IgD-negative memory B cell (primary cell): ENCODE measurements around the gene DROSHA. TPM values are rescaled to one million over a fixed set of nuclear protein-coding genes. Genes with fewer than 3 reads are reported as not detected.

Experiments
- H3K27ac Mint-ChIP-seq, 3 donors: one replicate each; pipeline ENCODE4 v1.8.0; 2020 to 2022; ENCODE audit warnings: mild to moderate bottlenecking in 3 of 3, mixed read lengths in 3 of 3, moderate library complexity in 1 of 3
- H3K27me3 Mint-ChIP-seq: one replicate; pipeline ENCODE4 v1.8.0; 2021; ENCODE audit warnings: mixed read lengths
- H3K36me3 Mint-ChIP-seq: one replicate; pipeline ENCODE4 v1.8.0; 2020; ENCODE audit warnings: mild to moderate bottlenecking, mixed read lengths
- H3K4me1 Mint-ChIP-seq, 3 donors: one replicate each; pipeline ENCODE4 v1.8.0; 2020 to 2022; ENCODE audit warnings: mixed read lengths in 3 of 3, mild to moderate bottlenecking in 1 of 3
- H3K4me3 Mint-ChIP-seq, 4 donors: one replicate each; pipeline ENCODE4 v1.8.0; 2020 to 2022; ENCODE audit warnings: mild to moderate bottlenecking in 4 of 4, mixed read lengths in 4 of 4, moderate library complexity in 3 of 4
- H3K9me3 Mint-ChIP-seq, 3 donors: one replicate each; pipeline ENCODE4 v1.8.0; 2020 to 2021; ENCODE audit warnings: mixed read lengths in 3 of 3, mild to moderate bottlenecking in 1 of 3
- polyA plus RNA-seq: library from polyadenylated mRNA; unstranded; fragments of 300-500 nt; fragmentation: Illumina TruSeq; gene quantifications from one replicate; pipeline ENCODE4 v1.2.3, GENCODE V29; 2021

The DROSHA gene
- polyA plus RNA-seq, 1 donor from 2014 or later, result 14.7 TPM

DNA sequence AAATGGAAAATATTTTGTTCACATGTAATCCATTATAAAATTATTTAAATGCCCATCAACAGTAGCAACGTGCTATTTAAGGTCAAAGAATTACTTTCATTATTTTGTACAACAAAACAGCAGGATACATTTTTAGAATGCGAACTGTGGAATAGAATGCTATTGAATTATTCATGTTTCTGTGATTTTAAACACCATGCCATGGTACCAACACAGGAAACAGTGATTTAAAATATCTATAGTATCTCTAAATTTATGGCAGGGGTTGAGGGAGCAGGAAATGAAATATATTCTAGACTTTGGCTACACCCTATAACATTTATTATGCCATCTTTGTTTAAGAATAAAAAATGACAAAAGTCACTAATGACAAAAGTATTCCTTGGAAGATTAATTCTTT is 62.4 kb downstream of the DROSHA start:
- Mint-ChIP-seq H3K9me3 (peaks cover 0 to 3% (median 0%) of the 10 kb centered on the region in 3 donors), H3K4me3 (no peak overlapping the region), H3K27me3 (no peaks in the 10 kb centered on the region), H3K27ac (no peak overlapping the region), H3K4me1 (no peaks in the 10 kb centered on the region), H3K36me3 (peaks cover 19% of the 10 kb centered on the region)

DNA sequence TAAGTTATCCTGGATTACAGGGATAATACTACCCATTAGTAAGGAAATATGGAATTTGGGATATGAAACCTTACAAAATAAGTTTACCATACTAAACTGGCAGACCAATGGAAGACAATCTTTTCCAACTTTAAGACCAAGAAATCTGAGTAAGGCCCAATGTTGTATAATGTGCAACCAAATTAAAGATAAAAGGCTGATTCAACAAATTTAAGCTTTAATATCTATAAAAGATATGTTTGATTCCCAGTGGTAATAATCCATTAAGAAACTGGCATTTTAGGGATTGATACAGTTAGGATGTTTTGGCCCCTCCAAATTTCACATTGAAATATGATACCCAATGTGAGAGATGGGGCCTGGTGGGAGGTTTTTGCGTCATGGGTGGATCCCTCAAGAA is 66.6 kb downstream of the DROSHA start:
- Mint-ChIP-seq H3K4me3 (no peak overlapping the region), H3K4me1 (no peaks in the 10 kb centered on the region), H3K9me3 (peaks cover 0 to 20% (median 7%) of the 10 kb centered on the region in 3 donors), H3K27me3 (no peaks in the 10 kb centered on the region), H3K27ac (no peak overlapping the region), H3K36me3 (peaks cover 38% of the 10 kb centered on the region)

DNA sequence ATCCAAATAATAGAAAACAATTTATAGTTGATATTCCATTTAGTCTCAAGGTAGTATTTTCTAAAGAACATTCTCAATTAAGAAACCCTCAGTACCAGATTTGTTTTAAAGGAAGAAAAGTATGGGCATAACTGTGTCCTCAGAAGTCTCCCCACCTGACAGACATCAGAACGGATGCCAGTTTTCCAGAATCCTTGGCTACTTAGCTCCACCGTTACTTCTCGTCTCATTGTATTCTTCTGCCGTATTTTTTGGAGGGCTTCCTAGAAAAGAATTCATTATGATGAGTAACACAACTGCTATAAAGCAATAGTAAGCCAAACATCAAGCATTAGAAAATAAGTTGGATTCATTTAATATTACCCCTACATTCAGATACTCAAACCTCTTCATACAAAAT is 67.8 kb downstream of the DROSHA start:
- Mint-ChIP-seq H3K27ac (no peak overlapping the region), H3K4me1 (peaks cover 0 to 3% (median 0%) of the 10 kb centered on the region in 3 donors), H3K9me3 (peaks cover 0 to 20% (median 7%) of the 10 kb centered on the region in 3 donors), H3K27me3 (no peaks in the 10 kb centered on the region), H3K4me3 (no peak overlapping the region), H3K36me3 (peaks cover 44% of the 10 kb centered on the region)

- H3K4me1 Mint-ChIP-seq, result peaks cover 0 to 3% (median 0%) of the 10 kb centered on the region in 3 donors
- H3K36me3 Mint-ChIP-seq, result peaks cover 47% of the 10 kb centered on the region
- H3K4me3 Mint-ChIP-seq, result no peak overlapping the region
- H3K27me3 Mint-ChIP-seq, result no peaks in the 10 kb centered on the region
- no peak overlapping the region for H3K27ac Mint-ChIP-seq
- peaks cover 0 to 20% (median 7%) of the 10 kb centered on the region in 3 donors for H3K9me3 Mint-ChIP-seq
These were observed 68.5 kb downstream of the DROSHA start for GRCh38 chr5:31463351-31463750.

GRCh38 chr5:31459594-31459993 is 72.3 kb downstream of the DROSHA start:
- Mint-ChIP-seq H3K4me3 (no peak overlapping the region), H3K4me1 (peaks cover 0 to 3% (median 0%) of the 10 kb centered on the region in 3 donors), H3K27me3 (no peaks in the 10 kb centered on the region), H3K9me3 (peaks cover 0 to 33% (median 17%) of the 10 kb centered on the region in 3 donors), H3K27ac (no peak overlapping the region), H3K36me3 (peaks cover 53% of the 10 kb centered on the region)

- H3K9me3 Mint-ChIP-seq, result peaks cover 0 to 13% (median 10%) of the 10 kb centered on the region in 3 donors
- peaks cover 3 to 5% (median 3%) of the 10 kb centered on the region in 3 donors for H3K4me1 Mint-ChIP-seq
These were observed 76.7 kb downstream of the DROSHA start for GRCh38 chr5:31455172-31455571.

GRCh38 chr5:31453522-31453921 is 78.4 kb downstream of the DROSHA start:
- no peaks in the 10 kb centered on the region for H3K27me3 Mint-ChIP-seq
- H3K27ac Mint-ChIP-seq, result no peak overlapping the region
- H3K4me1 Mint-ChIP-seq, result peaks cover 5 to 11% (median 10%) of the 10 kb centered on the region in 3 donors
- peaks cover 0 to 13% (median 10%) of the 10 kb centered on the region in 3 donors for H3K9me3 Mint-ChIP-seq
- peaks cover 38% of the 10 kb centered on the region for H3K36me3 Mint-ChIP-seq
- no peak overlapping the region for H3K4me3 Mint-ChIP-seq

More at GRCh38 chr5:31455172-31455571, 76.7 kb downstream of the DROSHA start:
- Mint-ChIP-seq H3K27me3 (no peaks in the 10 kb centered on the region), H3K36me3 (peaks cover 43% of the 10 kb centered on the region), H3K4me3 (no peak overlapping the region), H3K27ac (no peak overlapping the region)

- Mint-ChIP-seq H3K27me3 (no peaks in the 10 kb centered on the region), H3K4me3 (no peak overlapping the region), H3K9me3 (peaks cover 0 to 18% (median 13%) of the 10 kb centered on the region in 3 donors), H3K27ac (no peak overlapping the region), H3K4me1 (peaks cover 5 to 14% (median 10%) of the 10 kb centered on the region in 3 donors), H3K36me3 (peaks cover 44% of the 10 kb centered on the region)
These were observed 79.6 kb downstream of the DROSHA start for GRCh38 chr5:31452314-31452713.

GRCh38 chr5:31449962-31450361 is 81.9 kb downstream of the DROSHA start:
- H3K27me3 Mint-ChIP-seq, result no peaks in the 10 kb centered on the region
- peaks cover 38% of the 10 kb centered on the region for H3K36me3 Mint-ChIP-seq
- peaks cover 0 to 6% (median 3%) of the 10 kb centered on the region in 3 donors for H3K9me3 Mint-ChIP-seq
- no peak overlapping the region for H3K4me3 Mint-ChIP-seq
- peaks cover 5 to 14% (median 10%) of the 10 kb centered on the region in 3 donors for H3K4me1 Mint-ChIP-seq
- H3K27ac Mint-ChIP-seq, result no peak overlapping the region

- Mint-ChIP-seq H3K27me3 (no peaks in the 10 kb centered on the region), H3K9me3 (peaks cover 0 to 6% (median 3%) of the 10 kb centered on the region in 3 donors), H3K4me3 (no peak overlapping the region), H3K36me3 (peaks cover 41% of the 10 kb centered on the region), H3K4me1 (peaks cover 5 to 14% (median 10%) of the 10 kb centered on the region in 3 donors), H3K27ac (no peak overlapping the region)
These were observed 82.7 kb downstream of the DROSHA start for GRCh38 chr5:31449174-31449573.

DNA sequence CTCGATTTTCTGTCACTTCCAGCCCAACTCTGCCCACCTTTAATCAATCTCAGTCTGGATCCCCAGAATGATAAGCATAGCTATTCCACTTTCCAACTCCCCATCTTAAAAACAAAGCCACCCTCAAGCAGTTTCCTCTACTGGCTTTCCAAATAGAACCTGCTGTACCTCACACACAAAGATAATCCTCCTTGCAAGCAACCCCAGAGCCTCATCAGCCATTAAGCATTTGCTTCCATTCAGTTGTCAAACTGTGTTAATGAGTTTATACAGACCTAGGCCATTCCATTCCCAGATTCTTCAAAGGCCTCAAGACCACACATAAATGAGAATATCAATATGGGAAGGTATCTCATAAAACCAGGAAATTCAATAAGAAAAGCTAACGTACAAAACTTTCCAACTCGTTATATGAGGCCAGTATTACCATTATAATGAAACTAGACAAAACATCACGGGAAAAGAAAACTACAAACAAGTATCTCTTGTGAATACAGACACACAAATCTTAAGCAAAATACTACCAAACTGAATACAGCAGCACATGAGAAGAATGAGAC is 86.8 kb downstream of the DROSHA start:
- Mint-ChIP-seq H3K4me1 (peaks cover 5 to 11% (median 5%) of the 10 kb centered on the region in 3 donors), H3K27ac (no peak overlapping the region), H3K9me3 (peaks cover 0 to 6% (median 3%) of the 10 kb centered on the region in 3 donors), H3K27me3 (no peaks in the 10 kb centered on the region), H3K36me3 (peaks cover 36% of the 10 kb centered on the region), H3K4me3 (no peak overlapping the region)

DNA sequence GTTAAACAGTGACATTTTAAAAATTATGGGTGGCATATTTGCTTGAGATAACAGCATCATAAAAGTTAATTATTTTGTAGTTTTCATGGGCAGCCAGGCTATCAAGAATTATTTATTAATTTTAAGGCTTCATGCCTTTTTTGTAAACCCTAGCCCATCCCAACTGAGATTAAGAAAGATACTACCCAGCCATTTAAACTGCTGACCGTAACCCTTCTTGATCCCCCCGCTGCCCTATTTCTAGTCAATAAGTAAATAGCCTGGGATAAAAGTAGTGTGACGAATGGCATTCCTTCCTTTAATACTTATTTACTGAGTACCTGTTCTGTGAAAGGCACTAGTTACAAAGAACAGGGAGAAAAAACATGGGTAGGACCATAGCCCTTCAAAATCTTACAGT is 88.3 kb downstream of the DROSHA start:
- peaks cover 0 to 6% (median 3%) of the 10 kb centered on the region in 3 donors for H3K9me3 Mint-ChIP-seq
- no peaks in the 10 kb centered on the region for H3K27me3 Mint-ChIP-seq
- H3K36me3 Mint-ChIP-seq, result peaks cover 34% of the 10 kb centered on the region
- H3K27ac Mint-ChIP-seq, result no peak overlapping the region
- peaks cover 0 to 4% (median 0%) of the 10 kb centered on the region in 3 donors for H3K4me1 Mint-ChIP-seq
- no peak overlapping the region for H3K4me3 Mint-ChIP-seq

GRCh38 chr5:31442058-31442745 is 89.7 kb downstream of the DROSHA start:
- no peaks in the 10 kb centered on the region for H3K27me3 Mint-ChIP-seq
- H3K4me1 Mint-ChIP-seq, result no peaks in the 10 kb centered on the region
- H3K27ac Mint-ChIP-seq, result no peak overlapping the region
- peaks cover 28% of the 10 kb centered on the region for H3K36me3 Mint-ChIP-seq
- no peaks in the 10 kb centered on the region for H3K9me3 Mint-ChIP-seq
- no peak overlapping the region for H3K4me3 Mint-ChIP-seq

DNA sequence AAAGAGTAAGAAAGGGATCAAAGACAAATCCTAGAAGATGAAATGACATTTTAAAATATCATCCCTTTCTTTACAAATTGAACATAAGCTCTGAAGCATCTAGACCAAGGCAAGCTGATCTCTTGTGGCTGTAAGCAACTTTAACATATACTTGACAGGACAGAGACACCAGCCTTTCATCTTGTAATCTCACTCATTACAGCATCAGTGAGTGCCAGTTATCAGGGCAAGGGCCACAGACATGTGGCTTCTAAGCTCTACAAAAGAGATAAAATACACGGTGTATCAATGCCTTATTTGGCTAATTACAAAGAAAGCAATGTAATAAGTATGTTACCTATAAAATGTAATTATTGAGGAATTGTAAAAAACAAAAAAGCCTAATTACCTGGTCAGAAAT is 95.0 kb downstream of the DROSHA start:
- Mint-ChIP-seq H3K36me3 (peaks cover 23% of the 10 kb centered on the region), H3K9me3 (no peaks in the 10 kb centered on the region), H3K4me1 (no peaks in the 10 kb centered on the region), H3K27me3 (no peaks in the 10 kb centered on the region), H3K4me3 (no peak overlapping the region), H3K27ac (no peak overlapping the region)

DNA sequence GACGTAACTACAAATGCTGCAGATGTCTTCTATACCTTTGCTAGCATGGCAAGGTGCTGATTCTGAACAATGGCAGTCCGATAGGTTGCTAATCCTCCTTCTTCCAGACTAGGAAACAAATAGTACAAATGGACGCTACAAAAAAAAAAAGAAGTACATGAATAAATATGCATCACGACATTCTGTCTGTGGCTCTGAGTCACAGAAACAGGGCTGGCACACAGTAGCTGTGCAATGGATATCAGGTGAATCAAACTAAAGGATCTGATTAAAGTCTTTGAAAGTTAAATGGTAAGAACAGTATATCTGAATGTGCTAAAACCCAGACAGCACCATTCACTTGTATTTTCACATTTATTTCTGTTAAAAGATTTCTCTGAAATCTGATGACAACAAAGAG is 96.2 kb downstream of the DROSHA start:
- H3K9me3 Mint-ChIP-seq, result no peaks in the 10 kb centered on the region
- no peak overlapping the region for H3K4me3 Mint-ChIP-seq
- no peaks in the 10 kb centered on the region for H3K4me1 Mint-ChIP-seq
- H3K27ac Mint-ChIP-seq, result no peak overlapping the region
- H3K36me3 Mint-ChIP-seq, result peaks cover 25% of the 10 kb centered on the region
- H3K27me3 Mint-ChIP-seq, result no peaks in the 10 kb centered on the region

GRCh38 chr5:31434898-31435297 is 97.0 kb downstream of the DROSHA start:
- Mint-ChIP-seq H3K36me3 (peaks cover 28% of the 10 kb centered on the region), H3K4me1 (peaks cover 0 to 3% (median 0%) of the 10 kb centered on the region in 3 donors), H3K4me3 (no peak overlapping the region), H3K27me3 (no peaks in the 10 kb centered on the region), H3K9me3 (no peaks in the 10 kb centered on the region), H3K27ac (no peak overlapping the region)
